HCT116 (cell line): ENCODE data around the gene NAB1.

Experiments
- EZH2phosphoT487 ChIP-seq: fragments of 200-600 bp; IDR thresholded peaks from 2 replicates; pipeline ENCODE4 v1.6.1; 2018; ENCODE audit warnings: antibody characterized with exemption, borderline replicate concordance
- POLR2A ChIP-seq: IDR thresholded peaks from 2 replicates; pipeline ENCODE4 v1.7.0; 2011; ENCODE audit warnings: borderline replicate concordance; ENCODE audit not compliant: insufficient read depth, insufficient read length; ENCODE audit errors: extremely low read depth
- TF ChIP-seq, protein P1 (sequence below), 3 experiments: fragments of 200-600 bp in 1 of 3; sonication (generic) in 1 of 3; IDR thresholded peaks in 2 of 3; conservative IDR thresholded peaks in 1 of 3; 2 replicates each; pipeline ENCODE4 v1.5.1; 2012 to 2017; ENCODE audit warnings: low read depth in 2 of 3, low read length in 2 of 3, antibody characterized with exemption in 1 of 3, borderline replicate concordance in 1 of 3, control low read depth in 1 of 3, mild to moderate bottlenecking in 1 of 3, mixed read lengths in 1 of 3, mixed run types in 1 of 3, moderate library complexity in 1 of 3; ENCODE audit not compliant: insufficient read depth in 1 of 3

DNA sequence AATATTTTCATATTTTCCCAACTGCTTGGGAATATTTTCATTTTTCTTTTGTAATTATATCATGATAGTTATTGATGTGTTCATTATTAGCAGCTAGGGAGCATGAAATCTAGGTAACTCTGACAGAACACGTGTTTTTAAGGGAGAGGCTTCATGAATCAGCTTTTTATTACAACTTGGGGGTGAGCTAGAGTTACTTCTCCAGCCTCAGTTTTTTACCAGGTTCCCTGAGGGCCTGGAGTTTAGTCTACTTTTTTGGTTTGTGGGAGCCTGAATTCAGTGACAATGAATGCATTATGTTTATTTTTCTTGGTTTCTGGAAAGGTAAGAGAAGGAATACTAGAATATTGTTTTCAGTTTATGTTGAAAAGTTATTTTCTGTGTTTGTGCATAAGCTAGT, 18.0 kb downstream of the NAB1 start:
- TF ChIP-seq, protein P1, sequence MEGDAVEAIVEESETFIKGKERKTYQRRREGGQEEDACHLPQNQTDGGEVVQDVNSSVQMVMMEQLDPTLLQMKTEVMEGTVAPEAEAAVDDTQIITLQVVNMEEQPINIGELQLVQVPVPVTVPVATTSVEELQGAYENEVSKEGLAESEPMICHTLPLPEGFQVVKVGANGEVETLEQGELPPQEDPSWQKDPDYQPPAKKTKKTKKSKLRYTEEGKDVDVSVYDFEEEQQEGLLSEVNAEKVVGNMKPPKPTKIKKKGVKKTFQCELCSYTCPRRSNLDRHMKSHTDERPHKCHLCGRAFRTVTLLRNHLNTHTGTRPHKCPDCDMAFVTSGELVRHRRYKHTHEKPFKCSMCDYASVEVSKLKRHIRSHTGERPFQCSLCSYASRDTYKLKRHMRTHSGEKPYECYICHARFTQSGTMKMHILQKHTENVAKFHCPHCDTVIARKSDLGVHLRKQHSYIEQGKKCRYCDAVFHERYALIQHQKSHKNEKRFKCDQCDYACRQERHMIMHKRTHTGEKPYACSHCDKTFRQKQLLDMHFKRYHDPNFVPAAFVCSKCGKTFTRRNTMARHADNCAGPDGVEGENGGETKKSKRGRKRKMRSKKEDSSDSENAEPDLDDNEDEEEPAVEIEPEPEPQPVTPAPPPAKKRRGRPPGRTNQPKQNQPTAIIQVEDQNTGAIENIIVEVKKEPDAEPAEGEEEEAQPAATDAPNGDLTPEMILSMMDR (IDR thresholded peaks at IDR 0.05 in 2 of 3, conservative IDR thresholded peaks at IDR 0.05 in 1 of 3; ENCODE audit: borderline replicate concordance in 1 of 3, insufficient read depth in 1 of 3, low read depth in 2 of 3, low read length in 2 of 3), result no peak
- TF ChIP-seq POLR2A (no peak), EZH2phosphoT487 (no peak)
